Parathyroid adenoma (tissue), 2 donors: ENCODE data around the gene DPEP3.

ENCODE experiments used
- H2AFZ ChIP-seq: fragments of 300-600 bp; sonication (generic); one replicate; pipeline ENCODE4 v1.7.0; 2017; ENCODE audit warnings: antibody characterized with exemption, mild to moderate bottlenecking
- H3K27ac ChIP-seq: fragments of 300-600 bp; sonication (generic); one replicate; pipeline ENCODE4 v1.7.0; 2017
- H3K27me3 ChIP-seq: fragments of 300-600 bp; sonication (generic); one replicate; pipeline ENCODE4 v1.7.0; 2017; ENCODE audit warnings: low read length; ENCODE audit not compliant: control insufficient read depth, insufficient read depth
- H3K36me3 ChIP-seq: fragments of 300-600 bp; sonication (generic); one replicate; pipeline ENCODE4 v1.7.0; 2017; ENCODE audit warnings: low read length; ENCODE audit not compliant: control insufficient read depth, insufficient read depth
- H3K4me1 ChIP-seq: fragments of 300-600 bp; sonication (generic); one replicate; pipeline ENCODE4 v1.7.0; 2017; ENCODE audit warnings: control low read depth
- H3K4me2 ChIP-seq: fragments of 300-600 bp; sonication (generic); one replicate; pipeline ENCODE4 v1.7.0; 2017; ENCODE audit warnings: low read length
- H3K4me3 ChIP-seq: fragments of 300-600 bp; sonication (generic); one replicate; pipeline ENCODE4 v1.7.0; 2017; ENCODE audit warnings: low read depth, low read length
- H3K79me2 ChIP-seq: fragments of 300-600 bp; sonication (generic); one replicate; pipeline ENCODE4 v1.7.0; 2017; ENCODE audit warnings: control low read depth
- H3K9ac ChIP-seq: fragments of 300-600 bp; sonication (generic); one replicate; pipeline ENCODE4 v1.7.0; 2017; ENCODE audit warnings: mild to moderate bottlenecking
- H3K9me3 ChIP-seq: fragments of 300-600 bp; sonication (generic); one replicate; pipeline ENCODE4 v1.7.0; 2017; ENCODE audit warnings: low read length; ENCODE audit not compliant: control insufficient read depth
- TF ChIP-seq, protein P1 (sequence below): fragments of 300-600 bp; sonication (generic); IDR thresholded peaks from one replicate; pipeline ENCODE4 v1.7.0; 2017; ENCODE audit warnings: antibody characterized with exemption, mild to moderate bottlenecking
- donor health status: primary hyperparathyroidism.

DPEP3 gene

DNA sequence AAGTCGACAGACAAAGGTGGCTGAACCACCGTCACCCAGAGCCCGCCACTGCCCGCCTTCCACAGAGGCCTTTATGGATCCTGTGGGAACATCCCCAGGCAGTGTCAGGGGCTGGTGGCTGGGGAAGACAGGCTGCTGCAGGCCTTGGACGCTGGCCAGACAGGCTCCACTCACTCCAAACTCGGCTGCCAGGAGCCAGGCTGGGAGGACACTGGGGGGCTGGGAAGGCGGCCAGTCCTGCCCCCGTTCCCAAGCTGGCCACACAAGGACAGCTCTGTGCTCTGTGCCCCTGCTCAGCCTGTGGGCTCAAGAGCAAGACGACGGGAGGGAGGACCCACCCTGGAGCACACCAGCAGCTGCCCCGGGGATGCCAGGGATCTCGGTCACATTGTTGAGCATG lies 28.8 kb downstream of the DPEP3 start:
- H3K4me3 ChIP-seq = no peak overlapping the region
- H3K79me2 ChIP-seq = peaks cover 2% of the 10 kb centered on the region
- no peak overlapping the region for H3K9ac ChIP-seq
- H3K9me3 ChIP-seq = no peaks in the 10 kb centered on the region
- H3K27ac ChIP-seq = no peak overlapping the region
- TF ChIP-seq, protein P1, sequence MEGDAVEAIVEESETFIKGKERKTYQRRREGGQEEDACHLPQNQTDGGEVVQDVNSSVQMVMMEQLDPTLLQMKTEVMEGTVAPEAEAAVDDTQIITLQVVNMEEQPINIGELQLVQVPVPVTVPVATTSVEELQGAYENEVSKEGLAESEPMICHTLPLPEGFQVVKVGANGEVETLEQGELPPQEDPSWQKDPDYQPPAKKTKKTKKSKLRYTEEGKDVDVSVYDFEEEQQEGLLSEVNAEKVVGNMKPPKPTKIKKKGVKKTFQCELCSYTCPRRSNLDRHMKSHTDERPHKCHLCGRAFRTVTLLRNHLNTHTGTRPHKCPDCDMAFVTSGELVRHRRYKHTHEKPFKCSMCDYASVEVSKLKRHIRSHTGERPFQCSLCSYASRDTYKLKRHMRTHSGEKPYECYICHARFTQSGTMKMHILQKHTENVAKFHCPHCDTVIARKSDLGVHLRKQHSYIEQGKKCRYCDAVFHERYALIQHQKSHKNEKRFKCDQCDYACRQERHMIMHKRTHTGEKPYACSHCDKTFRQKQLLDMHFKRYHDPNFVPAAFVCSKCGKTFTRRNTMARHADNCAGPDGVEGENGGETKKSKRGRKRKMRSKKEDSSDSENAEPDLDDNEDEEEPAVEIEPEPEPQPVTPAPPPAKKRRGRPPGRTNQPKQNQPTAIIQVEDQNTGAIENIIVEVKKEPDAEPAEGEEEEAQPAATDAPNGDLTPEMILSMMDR = no peak
- H3K27me3 ChIP-seq = no peaks in the 10 kb centered on the region
- H3K36me3 ChIP-seq = no peaks in the 10 kb centered on the region
- H3K4me1 ChIP-seq = no peaks in the 10 kb centered on the region
- no peak overlapping the region for H2AFZ ChIP-seq
- H3K4me2 ChIP-seq = no peak overlapping the region

DNA sequence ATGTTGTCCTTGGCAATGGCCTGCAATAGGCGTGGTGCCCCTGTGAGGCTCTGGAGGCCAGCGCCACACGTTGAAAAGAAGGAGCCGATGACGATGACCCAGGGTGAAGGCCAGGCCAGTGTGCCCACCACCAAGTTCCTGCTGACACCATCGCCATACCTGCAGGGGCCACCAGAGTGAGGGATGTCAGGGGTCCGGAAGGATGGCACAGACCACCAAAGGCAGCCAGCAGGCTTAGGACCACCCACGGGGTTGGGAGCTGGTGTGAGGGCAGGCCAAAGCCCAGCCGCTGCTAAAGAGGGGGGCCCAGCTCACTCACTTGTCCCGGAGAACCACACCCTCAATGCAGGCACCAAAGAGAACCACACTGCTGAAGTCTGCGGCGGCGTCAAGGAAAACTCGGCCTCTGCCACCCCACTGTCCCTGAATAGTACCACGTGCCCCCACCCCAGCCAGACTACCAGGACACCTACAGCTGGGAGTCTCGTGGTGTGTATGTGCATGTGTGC lies 29.9 kb downstream of the DPEP3 start:
- H3K4me1 ChIP-seq = no peaks in the 10 kb centered on the region
- H3K9me3 ChIP-seq = no peaks in the 10 kb centered on the region
- TF ChIP-seq, protein P1 = no peak
- H3K27ac ChIP-seq = no peak overlapping the region
- H3K9ac ChIP-seq = no peak overlapping the region
- H3K4me2 ChIP-seq = no peak overlapping the region
- H3K4me3 ChIP-seq = no peak overlapping the region
- H3K79me2 ChIP-seq = peaks cover 2% of the 10 kb centered on the region
- no peaks in the 10 kb centered on the region for H3K36me3 ChIP-seq
- H3K27me3 ChIP-seq = no peaks in the 10 kb centered on the region
- no peak overlapping the region for H2AFZ ChIP-seq

DNA sequence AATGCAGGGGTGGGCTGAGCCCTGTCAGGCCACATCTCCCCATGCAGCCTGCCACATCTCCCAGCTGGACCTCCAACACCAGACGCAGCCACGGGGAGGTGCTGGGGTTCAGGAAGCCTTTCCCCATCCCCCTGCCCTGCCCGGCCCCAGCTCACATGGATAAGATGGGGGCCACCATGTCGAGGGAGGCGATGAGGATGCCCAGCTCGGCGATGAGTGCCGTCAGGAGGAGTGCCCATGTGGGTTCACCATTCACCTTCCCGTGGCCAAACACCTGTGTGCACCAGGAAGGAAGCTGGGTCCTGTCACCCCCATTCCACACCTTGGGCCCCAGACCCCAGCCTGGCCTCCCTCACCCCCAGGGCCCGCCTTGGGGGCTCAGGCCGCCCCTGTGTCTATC lies 30.7 kb downstream of the DPEP3 start:
- Histone ChIP-seq H3K27ac (no peak overlapping the region), H3K9ac (no peak overlapping the region), H3K79me2 (peaks cover 2% of the 10 kb centered on the region), H3K9me3 (no peaks in the 10 kb centered on the region), H3K4me2 (no peak overlapping the region), H3K27me3 (no peaks in the 10 kb centered on the region), H2AFZ (no peak overlapping the region), H3K36me3 (no peaks in the 10 kb centered on the region), H3K4me3 (no peak overlapping the region), H3K4me1 (no peaks in the 10 kb centered on the region)
- TF ChIP-seq, protein P1 = no peak

DNA sequence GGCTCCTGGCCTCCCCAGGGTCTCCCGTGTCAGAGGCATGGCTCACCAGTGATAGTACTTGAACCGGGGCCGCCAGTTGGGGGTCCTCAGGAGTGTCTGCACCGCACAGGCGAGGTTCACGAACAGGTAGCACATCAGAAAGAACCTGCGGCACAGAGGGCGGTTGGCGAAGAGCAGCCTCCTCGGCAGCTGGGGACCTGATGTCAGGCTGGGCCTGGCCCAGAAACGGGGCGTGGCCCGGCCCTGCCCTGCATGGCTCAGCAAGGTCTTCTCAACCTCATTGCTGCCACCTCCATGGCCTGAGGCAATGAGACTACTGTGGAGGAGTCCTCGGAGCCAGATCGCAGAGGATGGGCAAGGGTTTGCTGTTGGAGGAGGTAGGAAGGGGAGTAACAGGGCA lies 32.3 kb downstream of the DPEP3 start:
- no peaks in the 10 kb centered on the region for H3K36me3 ChIP-seq
- no peak overlapping the region for H3K4me3 ChIP-seq
- H3K9me3 ChIP-seq = no peaks in the 10 kb centered on the region
- no peak overlapping the region for H3K27ac ChIP-seq
- TF ChIP-seq, protein P1 = no peak
- H3K9ac ChIP-seq = no peak overlapping the region
- H3K4me2 ChIP-seq = no peak overlapping the region
- H3K79me2 ChIP-seq = peaks cover 2% of the 10 kb centered on the region
- H2AFZ ChIP-seq = no peak overlapping the region
- no peaks in the 10 kb centered on the region for H3K27me3 ChIP-seq
- no peaks in the 10 kb centered on the region for H3K4me1 ChIP-seq

DNA sequence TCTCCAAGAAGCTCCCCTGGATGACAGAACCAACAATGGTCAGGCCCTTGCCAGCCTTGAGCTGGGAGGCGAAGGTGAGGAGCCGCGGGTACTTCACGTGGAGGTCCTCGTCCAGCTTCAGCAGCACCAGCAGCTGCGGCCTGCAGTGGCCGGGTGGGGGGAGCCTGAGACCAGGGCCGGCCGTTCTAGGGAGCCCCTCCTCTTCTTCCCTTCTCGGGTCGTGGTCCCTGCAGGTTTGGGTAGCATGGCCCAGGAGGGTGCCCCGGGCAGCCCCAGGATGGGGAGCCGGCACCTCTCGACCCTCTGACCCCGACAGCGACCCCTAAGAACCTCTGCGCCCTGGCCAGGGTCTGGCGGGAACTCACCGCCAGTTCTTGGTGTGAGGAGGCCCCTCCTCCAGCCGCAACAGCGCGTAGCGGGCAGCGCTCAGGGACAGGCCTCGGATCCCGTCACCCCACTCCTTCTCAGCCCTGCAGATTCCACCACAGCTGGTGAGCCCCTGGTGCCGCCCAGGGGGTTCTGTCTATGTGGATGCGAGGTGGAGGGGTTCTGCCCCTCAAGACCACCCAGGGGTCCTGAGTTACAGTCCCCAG lies 33.2 kb downstream of the DPEP3 start:
- TF ChIP-seq, protein P1 = no peak
- Histone ChIP-seq H3K4me1 (no peaks in the 10 kb centered on the region), H3K27ac (no peak overlapping the region), H2AFZ (no peak overlapping the region), H3K27me3 (no peaks in the 10 kb centered on the region), H3K36me3 (no peaks in the 10 kb centered on the region), H3K9me3 (no peaks in the 10 kb centered on the region), H3K9ac (no peak overlapping the region), H3K4me2 (no peak overlapping the region), H3K79me2 (peaks cover 2% of the 10 kb centered on the region), H3K4me3 (no peak overlapping the region)
